ENCODE results near the gene RHBDL3. TPM values are rescaled to one million over a fixed set of nuclear protein-coding genes. Genes with fewer than 3 reads are reported as not detected.
"Not testable (repeated sequence)": the region's sequence is repeated elsewhere in the genome, so short reads cannot be mapped to it uniquely, and the experiment has no call there.

RHBDL3 gene
- total RNA-seq, 1 experiment from 2014 or later = not detected

DNA sequence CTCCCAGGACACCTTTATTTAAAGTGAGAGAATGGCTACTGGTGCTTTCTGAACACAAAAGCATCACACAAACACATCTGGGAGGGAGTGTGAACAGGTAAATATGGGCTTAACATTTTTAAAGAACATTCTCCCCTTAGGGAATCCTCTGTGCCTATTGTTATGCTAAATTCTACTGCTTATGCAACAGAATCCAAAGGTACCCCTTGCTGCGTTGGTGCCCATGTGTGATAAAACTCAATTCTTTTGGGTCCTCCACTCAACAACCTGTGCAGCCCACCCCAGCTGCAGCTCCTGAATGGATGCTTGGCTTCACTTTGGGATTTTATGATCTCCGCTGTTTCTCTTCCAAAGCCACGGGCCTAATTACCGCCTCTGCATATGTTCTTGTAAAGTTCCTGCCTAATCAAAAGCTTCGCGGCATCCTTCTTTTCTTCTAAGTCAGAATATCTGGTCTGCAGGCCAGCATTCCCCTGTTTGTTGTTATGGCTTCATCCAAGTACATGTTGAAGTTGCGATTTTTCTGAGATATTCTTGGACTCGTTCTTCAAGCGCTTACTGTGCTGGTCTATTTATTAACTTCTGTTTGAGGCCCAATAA, 23.9 kb downstream of the RHBDL3 start:
- no peak for DNase-seq (ENCODE audit: low spot score)

DNA sequence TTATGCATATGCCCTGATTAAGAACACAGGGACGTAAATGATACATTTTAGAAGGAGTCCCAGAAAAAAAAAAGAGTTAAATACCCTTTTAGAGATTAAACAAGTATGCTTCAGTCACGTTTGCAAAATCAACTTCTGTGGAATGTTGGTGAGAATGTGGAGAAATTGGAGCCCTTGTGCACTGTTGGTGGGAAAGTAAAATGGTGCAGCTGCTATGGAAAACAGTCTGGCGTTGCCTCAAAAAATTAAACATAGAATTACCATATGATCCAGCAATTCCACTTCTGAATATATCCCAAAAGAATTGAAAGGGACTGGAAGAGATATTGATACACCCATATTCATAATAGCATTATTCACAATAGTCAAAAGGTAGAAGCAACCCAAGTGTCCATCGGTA, 26.5 kb downstream of the RHBDL3 start:
- DNase-seq (ENCODE audit: low spot score) = no peak

DNA sequence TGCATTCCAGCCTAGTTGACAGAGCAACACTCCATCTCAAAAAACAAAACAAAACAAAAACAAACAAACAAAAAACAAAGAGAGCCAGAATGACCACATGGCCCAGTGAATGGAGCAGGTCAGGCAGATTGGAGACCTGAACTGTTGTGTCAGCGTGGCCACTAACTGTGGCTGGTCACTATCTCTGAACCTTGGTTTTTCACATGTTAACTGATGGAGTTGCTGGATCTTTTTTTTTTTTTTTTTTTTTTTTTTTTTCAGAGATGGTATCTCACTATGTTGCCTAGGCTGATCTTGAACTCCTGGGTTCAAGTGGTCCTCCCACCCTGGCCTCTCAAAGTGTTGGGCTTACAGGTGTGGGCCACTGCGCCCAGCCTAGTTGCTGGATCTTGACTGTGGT, 31.8 kb downstream of the RHBDL3 start:
- DNase-seq (ENCODE audit: low spot score) = no peak

DNA sequence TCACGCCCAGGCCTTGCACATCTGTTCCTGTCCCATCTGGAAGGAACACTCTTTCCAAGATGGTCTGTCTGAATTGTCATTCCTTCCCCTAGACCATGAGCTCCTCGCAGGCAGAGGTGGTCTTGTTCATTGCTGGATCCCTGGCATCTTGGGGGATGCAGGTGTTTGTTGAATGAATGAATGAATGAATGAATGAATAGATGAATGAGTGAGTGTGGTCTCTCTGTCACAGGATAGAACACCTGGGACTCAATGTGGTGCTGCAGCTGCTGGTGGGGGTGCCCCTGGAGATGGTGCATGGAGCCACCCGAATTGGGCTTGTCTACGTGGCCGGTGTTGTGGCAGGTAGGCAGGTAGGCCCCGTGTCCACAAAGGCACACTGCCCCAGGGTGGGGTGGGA, 32.2 kb downstream of the RHBDL3 start:
- DNase-seq (ENCODE audit: low spot score) = no peak

DNA sequence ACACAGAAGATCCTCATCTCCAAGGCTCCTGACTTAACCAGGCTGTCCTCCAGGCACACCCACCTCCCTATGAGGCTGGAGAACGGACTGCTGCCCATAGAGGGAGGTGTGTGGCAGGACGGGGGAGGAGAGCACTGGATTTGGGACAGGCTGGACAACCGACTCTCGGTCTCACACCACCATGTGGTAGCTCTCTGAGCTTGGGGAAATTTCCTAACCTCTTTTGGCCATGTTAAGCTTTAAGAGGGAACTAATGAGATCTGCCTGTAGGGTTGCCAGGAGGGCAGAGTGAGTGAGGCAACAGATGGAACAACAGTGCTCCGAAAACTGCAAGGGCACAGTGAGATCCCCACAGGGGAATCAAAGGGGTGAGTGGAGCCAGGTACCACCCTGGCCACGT, 32.7 kb downstream of the RHBDL3 start:
- no peak for DNase-seq (ENCODE audit: low spot score)

DNA sequence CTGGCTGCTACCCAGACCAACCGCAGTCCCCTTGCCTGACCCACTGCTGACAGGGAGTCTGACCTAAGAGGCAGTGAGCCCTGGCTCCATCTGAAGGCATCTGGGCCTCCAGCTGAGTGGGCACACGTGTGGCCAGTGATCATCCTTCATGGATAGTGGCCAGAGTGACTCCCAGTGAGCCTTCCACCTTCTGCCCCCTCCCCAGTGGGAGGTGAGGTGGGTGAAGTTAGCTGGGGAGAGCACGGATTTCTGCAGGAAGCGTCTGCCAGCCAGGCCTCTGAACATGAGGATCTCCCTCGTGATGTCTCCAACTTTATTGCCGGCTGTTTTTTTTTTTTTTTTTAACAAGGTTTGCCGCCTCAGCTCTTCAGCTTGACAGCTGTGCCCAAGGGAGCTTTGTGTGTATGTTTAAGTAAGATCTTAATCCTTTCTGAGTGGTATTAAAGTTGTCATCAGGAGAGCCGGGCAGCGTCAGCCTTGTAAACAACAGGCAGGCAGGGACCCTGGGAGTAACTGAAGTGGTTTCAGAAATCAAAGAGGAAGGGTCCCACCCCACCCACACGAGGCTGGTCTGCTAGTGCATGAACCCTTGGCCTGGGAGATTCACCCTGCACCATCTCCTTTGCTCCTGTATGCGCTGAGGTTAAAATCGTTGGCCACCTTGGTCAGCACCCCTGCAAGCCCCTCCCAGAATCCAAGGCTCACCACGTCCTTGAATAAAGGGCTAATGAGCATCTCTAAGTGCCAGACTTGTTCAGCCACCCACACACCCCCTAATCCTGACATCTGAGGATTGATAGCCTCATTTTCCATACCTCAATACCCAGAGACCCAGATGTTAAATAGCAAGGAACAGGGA, 33.3 kb downstream of the RHBDL3 start:
- DNase-seq (ENCODE audit: low spot score) = no peak

DNA sequence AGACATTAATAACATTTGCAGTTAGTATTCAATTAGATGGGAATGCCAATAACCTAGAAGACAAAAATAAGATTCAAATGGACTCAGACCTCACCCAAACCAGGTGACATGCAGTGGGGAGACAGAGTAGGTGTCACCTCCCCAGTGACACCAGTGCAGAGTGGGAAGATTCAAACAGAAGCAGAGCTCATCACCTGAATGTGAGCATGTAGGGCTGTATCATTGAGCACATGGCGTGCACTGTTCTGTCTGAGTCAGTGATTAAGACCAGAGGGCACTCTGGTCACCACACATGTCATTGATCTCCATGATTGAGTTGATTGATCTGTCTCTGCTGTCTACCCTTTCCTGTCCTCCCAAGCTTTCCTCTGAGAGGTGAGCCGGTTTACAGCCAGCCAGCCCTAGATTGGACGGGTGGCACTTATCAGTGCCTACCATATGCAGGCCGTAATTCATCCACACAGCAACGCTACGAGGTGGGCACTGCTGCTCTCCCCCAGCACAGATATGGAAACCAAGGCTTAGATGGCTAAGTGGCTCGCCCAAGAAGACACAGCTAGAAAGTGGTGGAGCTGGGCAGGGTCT, 34.0 kb downstream of the RHBDL3 start:
- no peak for DNase-seq (ENCODE audit: low spot score)

DNA sequence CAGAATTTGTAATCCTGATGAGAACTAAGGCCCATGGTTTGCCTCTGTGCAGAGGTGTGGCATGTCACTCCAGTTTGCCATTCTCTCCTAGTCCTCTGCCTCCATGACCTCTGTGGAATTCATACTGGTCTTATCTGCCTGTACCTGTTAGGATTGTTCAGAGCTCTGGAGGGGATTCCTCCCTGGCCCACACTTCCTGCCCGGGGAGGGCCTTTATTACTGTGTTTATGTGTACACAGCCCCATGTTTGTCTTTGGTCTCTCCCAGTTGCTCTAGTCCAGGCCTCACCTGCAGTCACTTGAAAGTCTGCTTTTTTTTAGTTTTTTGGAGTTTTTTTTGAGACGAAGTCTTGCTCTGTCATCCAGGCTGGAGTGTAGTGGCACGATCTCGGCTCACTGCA, 36.4 kb downstream of the RHBDL3 start:
- no peak for DNase-seq (ENCODE audit: low spot score)

DNA sequence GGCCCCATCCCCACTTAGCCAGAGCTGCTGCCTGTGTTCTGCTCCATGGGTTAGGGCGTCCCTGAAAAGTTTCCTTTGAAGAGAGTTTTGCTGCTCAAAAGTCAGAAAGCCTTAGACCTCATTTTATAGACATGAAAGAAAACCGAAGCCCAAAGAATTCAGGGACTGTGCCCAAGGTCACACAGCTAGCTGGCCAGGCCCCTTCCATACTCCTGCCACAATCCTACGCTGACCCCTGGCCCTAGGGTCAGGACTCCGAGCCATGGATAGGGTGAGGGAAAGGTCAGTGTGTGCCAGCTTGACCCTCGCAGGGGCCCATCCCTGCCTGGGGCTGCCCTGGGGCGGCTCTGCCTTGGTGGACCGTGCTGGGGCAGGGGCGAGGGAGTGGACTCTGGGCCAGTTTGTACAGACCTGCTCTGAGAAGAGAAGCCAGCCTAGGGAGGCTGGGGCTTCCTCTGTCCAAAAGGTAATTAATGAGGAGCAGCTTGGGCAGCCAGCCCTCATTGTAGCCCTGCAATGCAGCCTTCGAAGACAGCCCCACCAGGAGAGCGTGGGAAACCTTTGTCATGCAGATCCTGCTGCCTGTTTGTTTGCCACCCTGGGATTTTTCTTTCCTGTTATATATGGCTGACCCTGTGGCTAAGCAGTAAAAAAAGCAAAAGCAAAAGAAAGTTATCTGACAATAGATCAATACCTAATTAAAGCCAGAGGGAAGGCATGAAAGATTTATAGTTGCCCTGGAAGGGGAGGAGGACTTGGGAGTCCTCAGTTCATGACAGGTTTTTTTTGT, 37.4 kb downstream of the RHBDL3 start:
- no peak for DNase-seq (ENCODE audit: low spot score)

DNA sequence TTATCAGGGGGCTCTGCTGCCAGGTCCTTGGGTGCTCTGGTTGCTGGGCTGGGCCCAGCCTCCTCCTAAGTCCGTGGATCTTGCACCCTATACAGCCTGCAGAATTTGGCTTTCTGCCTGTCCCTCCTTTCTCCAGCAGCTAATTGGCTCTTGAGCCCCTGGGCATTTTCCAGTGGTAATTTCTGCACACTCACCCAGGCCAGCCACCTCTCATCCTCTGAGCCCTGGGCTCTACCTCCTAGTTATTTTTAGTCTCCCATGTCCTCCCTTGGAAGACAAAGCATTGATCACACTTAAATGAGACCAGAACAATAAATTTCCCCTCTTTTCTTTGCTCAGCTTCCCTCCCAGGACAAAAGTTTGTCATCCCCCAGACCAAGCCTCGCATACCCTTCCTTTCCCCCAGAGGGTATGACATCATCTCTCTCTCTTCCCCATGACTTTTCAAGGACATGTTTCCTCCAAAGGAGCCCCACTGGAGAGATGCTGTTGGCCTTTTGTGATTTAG, 38.2 kb downstream of the RHBDL3 start:
- no peak for DNase-seq (ENCODE audit: low spot score)

DNA sequence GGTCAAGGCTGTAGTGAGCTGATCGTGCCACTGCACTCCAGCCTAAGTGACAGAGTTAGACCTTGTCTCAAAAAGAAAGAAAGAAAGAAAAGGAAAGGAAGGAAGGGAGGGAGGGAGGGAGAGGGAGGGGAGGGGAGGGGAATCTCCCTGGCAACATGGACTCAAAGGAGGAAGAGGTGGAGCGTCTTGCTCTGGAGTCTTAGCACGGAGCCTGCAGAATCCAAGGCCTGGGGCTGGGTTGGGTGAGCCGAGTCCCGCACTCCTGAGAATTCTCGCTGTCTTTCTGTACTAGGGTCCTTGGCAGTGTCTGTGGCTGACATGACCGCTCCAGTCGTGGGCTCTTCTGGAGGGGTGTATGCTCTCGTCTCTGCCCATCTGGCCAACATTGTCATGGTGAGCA, 39.4 kb downstream of the RHBDL3 start:
- DNase-seq (ENCODE audit: low spot score) = no peak

DNA sequence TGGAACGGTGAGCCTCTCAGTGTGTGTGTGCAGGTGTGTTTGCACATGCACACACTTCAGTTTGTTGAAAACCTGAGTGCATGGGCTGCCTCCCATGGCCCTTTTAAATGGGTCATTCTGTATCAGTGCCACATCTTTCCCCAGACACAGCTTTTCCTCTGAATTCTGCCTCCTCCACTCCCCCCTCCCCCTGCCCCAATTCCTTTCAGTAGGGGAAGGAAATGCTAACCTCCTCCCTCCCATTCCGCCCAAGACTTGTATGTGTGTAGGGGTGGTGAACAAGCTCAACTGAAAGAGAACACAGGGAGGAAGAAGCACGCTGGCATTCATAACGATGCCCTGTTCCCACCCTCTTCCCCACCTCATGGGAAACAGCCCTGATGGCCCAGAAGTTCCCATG, 42.0 kb downstream of the RHBDL3 start:
- no peak for DNase-seq (ENCODE audit: low spot score)

DNA sequence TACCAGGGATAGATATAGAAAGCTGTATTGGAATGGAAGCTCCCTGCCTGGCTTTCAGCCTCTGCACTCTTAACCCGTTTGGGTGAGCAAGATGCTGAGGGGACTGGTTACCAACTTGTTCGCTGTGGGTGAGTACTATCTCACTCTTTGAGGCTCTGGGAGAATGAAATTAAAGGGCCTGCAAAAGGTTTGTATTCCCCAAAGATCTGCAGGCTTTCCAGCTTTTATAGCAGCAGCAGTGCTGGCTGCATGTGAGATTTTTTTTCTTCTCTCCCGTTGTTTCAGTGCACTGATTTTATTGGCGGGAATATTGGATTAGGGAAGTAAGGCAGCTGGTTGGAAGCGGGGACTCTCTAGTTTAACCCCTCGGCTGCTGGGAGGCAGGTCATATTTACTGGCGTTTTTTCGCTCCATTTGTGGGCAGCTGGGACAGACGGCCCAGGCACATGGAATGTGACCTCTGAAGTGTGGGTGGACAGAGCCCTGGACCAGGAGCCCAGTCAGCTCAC, 45.5 kb downstream of the RHBDL3 start:
- DNase-seq (ENCODE audit: low spot score) = no peak

DNA sequence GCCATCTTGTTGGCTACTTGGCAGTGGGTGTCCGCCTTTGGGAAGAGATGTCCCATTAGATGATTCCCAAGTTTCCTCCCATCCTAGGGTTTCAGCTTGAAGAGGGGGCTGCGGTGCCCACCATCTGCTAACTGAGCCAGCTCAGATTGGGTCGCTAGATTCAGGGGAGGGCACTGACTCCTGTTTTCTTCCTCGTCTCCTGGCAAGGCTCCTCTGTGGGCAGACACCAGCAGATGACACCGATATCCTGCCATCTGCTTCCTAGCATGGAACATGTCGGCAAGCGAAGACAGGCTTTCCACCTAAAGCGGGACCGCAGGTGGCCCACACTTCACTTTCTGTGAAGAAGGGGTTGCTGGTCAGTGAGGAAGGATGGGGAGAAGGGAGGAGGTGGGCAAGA, 49.0 kb downstream of the RHBDL3 start:
- no peak for DNase-seq (ENCODE audit: low spot score)

DNA sequence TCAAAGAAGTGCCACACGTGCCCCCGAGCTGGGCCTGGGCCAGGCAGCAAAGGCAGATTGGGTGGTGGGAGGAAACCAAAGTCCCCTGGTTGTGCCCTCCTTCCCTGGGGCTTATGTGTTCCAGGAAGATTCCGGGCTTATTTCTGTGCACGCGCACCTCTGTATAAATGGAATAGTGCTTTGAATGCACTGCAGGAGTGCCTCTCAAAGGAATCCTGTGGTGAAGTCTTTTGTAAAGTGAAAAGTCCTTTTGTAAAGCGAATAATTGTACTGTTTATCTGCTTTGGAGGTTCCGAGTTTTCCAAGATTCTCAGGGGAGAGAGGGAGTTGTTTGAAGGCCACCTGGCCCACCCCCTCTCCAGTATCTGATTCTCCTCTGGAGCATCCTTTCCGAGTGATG, 49.5 kb downstream of the RHBDL3 start:
- no peak for DNase-seq (ENCODE audit: low spot score)

DNA sequence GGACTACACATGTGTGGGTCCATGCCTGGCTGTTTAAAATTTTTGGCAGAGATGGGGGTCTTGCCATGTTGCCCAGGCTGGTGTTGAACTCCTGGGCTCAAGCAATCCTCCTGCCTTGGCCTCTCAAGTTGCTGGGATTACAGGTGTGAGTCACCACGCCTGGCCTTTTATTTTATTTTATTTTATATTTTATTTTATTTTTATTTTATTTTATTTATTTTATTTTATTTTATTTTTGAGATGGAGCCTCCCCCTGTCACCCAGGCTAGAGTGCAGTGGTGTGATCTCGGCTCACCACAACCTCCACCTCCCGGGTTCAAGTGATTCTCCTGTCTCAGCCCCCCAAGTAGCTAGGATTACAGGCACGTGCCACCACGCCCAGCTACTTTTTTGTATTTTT, 51.0 kb downstream of the RHBDL3 start:
- not testable (repeated sequence) for DNase-seq (ENCODE audit: low spot score)

DNA sequence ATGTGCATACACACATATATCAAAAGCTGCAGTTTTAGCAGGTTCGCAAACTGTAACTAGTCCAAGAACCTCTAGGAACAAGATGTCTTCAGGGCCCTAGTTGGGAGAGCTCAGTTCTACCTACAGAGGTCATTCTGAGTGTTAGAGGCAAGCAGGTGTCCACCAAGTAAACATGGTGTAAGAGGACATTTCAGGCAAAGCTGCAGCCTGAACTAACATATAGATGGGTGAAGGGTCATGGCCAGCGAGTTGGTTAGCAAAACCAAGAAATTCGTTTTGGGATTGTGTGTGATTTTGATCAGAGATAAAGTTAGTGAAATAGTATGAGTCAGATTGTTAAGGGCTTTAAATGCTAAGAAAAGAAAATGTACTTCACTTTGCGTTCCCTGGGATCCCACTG, 51.7 kb downstream of the RHBDL3 start:
- DNase-seq (ENCODE audit: low spot score) = no peak

DNA sequence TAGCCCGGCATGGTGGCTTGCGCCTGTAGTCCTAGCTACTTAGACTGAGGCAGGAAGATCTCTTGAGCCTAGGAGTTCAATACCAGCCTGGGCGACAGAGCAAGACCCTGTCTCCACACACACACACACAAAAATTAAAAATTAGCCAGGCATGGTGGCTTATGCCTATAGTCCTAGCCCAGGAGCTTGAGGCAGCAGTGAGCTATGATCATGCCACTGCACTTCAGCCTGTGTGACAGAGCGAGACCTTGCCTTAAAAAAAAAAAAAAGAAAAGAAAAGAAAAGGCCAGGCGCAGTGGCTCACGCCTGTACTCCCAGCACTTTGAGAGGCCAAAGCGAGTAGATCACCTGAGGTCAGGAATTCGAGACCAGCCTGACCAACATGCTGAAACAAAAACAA, 52.4 kb downstream of the RHBDL3 start:
- DNase-seq (ENCODE audit: low spot score) = no peak

DNA sequence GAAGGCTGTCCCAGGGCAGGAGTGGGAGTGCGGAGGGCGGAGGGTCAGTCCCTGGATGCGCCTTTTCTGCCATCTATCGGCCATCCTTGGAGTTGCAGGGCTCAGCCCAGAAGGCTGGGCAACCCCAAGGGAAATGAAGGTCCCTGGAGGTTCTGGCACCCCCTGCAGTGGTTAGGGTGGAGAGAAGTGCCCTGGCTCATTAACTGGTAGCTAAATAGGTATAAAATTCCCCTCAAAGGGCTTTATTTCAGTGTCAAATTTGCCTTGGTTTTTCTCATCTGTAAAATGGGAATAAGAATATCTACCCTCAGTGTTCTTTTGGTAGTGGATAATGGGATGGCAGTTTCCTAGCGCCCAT, 53.9 kb downstream of the RHBDL3 start:
- peak; percentile 93 for DNase-seq (ENCODE audit: low spot score)

DNA sequence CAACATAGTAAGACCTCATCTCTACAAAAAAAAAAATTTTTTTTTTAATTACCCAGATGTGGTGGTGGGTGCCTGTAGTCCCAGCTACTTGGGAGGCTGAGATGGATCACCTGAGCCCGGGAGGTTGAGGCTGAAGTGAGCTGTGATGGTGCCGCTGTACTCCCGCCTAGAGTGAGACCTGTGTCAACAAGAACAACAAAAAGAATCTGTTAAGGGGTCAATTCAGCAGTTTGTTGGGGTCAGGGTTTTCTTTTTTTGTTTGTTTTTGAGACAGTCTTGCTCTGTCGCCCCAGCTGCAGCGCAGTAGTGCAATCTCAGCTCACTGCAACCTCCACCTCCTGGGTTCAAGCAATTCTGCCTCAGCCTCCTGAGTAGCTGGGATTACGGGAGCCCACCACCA, 54.4 kb downstream of the RHBDL3 start:
- DNase-seq (ENCODE audit: low spot score) = not testable (repeated sequence)

DNA sequence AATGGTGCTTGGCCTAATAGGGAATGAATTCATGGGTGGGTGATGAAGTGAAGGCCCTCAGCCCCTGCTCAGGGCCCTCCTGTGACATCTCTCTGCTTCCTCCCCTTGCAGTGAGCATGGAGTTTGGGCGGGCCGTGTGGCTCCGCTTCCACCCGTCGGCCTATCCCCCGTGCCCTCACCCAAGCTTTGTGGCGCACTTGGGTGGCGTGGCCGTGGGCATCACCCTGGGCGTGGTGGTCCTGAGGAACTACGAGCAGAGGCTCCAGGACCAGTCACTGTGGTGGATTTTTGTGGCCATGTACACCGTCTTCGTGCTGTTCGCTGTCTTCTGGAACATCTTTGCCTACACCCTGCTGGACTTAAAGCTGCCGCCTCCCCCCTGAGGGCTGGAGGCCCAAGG, 55.2 kb downstream of the RHBDL3 start:
- DNase-seq (ENCODE audit: low spot score) = no peak

DNA sequence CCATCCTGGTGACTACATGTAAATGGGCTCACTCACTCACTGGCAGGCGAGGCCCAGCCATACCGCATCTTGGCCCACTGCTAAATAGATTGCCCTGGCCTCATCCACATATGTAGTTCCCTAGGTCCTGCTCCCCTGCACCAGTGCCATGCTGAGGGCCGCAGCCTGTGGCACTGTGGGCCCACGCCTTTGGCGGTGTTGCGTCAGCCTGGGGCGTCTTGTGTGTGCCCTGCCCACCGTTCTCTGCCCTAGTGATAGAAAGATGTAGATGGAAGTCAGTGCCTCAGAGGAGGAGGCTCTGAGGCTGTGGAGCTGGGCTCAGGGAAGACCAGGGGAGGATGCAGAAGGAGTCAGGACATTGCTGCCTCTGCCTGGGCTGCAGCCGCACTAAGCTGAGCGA, 57.4 kb downstream of the RHBDL3 start:
- no peak for DNase-seq (ENCODE audit: low spot score)

All from HT-29 (cell line).